Peyer's patch (tissue), 4 donors: Measurements from ENCODE around the gene COL7A1. TPM values are rescaled to one million over a fixed set of nuclear protein-coding genes. Genes with fewer than 3 reads are reported as not detected.

Experiments
- DNase-seq, 3 donors: peaks; one replicate each; pipeline ENCODE4 v3.0.0-alpha.2; 2017 to 2019
- H3K27ac ChIP-seq, 4 donors: fragments of 200-600 bp; sonication (generic); one replicate each; pipeline ENCODE4 v1.5.1; 2016 to 2019
- H3K27me3 ChIP-seq, 2 donors: fragments of 200-600 bp; sonication (generic); one replicate each; pipeline ENCODE4 v1.5.1; 2019
- H3K36me3 ChIP-seq, 3 donors: fragments of 200-600 bp; sonication (generic); one replicate each; pipeline ENCODE4 v1.5.1; 2016 to 2019
- H3K4me1 ChIP-seq, 4 donors: fragments of 200-600 bp; sonication (generic); one replicate each; pipeline ENCODE4 v1.5.1; 2016 to 2019
- H3K4me3 ChIP-seq, 4 donors: fragments of 200-600 bp; sonication (generic); 1 replicate in 3 of 4; 2 replicates in 1 of 4; pipeline ENCODE4 v1.5.1; 2016 to 2019; ENCODE audit warnings: mild to moderate bottlenecking in 1 of 4
- H3K9me3 ChIP-seq, 4 donors: fragments of 200-600 bp; sonication (generic); one replicate each; pipeline ENCODE4 v1.5.1; 2016 to 2019; ENCODE audit warnings: mild to moderate bottlenecking in 1 of 4
- POLR2A ChIP-seq, 2 donors: fragments of 450-650 bp; IDR thresholded peaks; one replicate each; pipeline ENCODE4 v1.5.1; 2017; ENCODE audit warnings: antibody characterized with exemption in 2 of 2, mild to moderate bottlenecking in 2 of 2, moderate library complexity in 2 of 2
- total RNA-seq, 4 donors: library from RNA; depleted of rRNA; stranded (reverse); fragments of >200 nt; gene quantifications; one replicate each; pipeline ENCODE4 v1.1.0, GENCODE V29; 2016
- TF ChIP-seq, protein P1 (sequence below), 6 experiments: fragments of 450-650 bp in 4 of 6; fragments of 200-600 bp in 2 of 6; sonication (generic) in 1 of 6; IDR thresholded peaks; one replicate each; pipeline ENCODE4 v1.5.1; 2017 to 2019; ENCODE audit warnings: antibody characterized with exemption in 6 of 6, mild to moderate bottlenecking in 3 of 6, moderate library complexity in 1 of 6

Gene COL7A1
- total RNA-seq, 4 donors from 2014 or later = 7.5 to 101 (median 21.7) TPM

- H3K4me1 ChIP-seq = no peaks in the 10 kb centered on the region
- no peak for DNase-seq
- no peaks in the 10 kb centered on the region for H3K36me3 ChIP-seq
- no peaks in the 10 kb centered on the region for H3K9me3 ChIP-seq
- H3K27me3 ChIP-seq = no peaks in the 10 kb centered on the region
- TF ChIP-seq, protein P1, sequence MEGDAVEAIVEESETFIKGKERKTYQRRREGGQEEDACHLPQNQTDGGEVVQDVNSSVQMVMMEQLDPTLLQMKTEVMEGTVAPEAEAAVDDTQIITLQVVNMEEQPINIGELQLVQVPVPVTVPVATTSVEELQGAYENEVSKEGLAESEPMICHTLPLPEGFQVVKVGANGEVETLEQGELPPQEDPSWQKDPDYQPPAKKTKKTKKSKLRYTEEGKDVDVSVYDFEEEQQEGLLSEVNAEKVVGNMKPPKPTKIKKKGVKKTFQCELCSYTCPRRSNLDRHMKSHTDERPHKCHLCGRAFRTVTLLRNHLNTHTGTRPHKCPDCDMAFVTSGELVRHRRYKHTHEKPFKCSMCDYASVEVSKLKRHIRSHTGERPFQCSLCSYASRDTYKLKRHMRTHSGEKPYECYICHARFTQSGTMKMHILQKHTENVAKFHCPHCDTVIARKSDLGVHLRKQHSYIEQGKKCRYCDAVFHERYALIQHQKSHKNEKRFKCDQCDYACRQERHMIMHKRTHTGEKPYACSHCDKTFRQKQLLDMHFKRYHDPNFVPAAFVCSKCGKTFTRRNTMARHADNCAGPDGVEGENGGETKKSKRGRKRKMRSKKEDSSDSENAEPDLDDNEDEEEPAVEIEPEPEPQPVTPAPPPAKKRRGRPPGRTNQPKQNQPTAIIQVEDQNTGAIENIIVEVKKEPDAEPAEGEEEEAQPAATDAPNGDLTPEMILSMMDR (IDR thresholded peaks at IDR 0.05) = no peak
- no peak for TF ChIP-seq POLR2A (IDR thresholded peaks at IDR 0.05)
- no peak overlapping the region for H3K27ac ChIP-seq
- no peak overlapping the region for H3K4me3 ChIP-seq
Observed at GRCh38 chr3:48567090-48567489, 28.0 kb downstream of the COL7A1 start.

GRCh38 chr3:48566401-48566760, 28.7 kb downstream of the COL7A1 start:
- Histone ChIP-seq H3K27ac (no peak overlapping the region), H3K4me3 (no peak overlapping the region), H3K36me3 (no peaks in the 10 kb centered on the region), H3K27me3 (no peaks in the 10 kb centered on the region), H3K4me1 (no peaks in the 10 kb centered on the region), H3K9me3 (no peaks in the 10 kb centered on the region)
- TF ChIP-seq, protein P1 (IDR thresholded peaks at IDR 0.05) = no peak
- no peak for TF ChIP-seq POLR2A (IDR thresholded peaks at IDR 0.05)
- no peak for DNase-seq

DNA sequence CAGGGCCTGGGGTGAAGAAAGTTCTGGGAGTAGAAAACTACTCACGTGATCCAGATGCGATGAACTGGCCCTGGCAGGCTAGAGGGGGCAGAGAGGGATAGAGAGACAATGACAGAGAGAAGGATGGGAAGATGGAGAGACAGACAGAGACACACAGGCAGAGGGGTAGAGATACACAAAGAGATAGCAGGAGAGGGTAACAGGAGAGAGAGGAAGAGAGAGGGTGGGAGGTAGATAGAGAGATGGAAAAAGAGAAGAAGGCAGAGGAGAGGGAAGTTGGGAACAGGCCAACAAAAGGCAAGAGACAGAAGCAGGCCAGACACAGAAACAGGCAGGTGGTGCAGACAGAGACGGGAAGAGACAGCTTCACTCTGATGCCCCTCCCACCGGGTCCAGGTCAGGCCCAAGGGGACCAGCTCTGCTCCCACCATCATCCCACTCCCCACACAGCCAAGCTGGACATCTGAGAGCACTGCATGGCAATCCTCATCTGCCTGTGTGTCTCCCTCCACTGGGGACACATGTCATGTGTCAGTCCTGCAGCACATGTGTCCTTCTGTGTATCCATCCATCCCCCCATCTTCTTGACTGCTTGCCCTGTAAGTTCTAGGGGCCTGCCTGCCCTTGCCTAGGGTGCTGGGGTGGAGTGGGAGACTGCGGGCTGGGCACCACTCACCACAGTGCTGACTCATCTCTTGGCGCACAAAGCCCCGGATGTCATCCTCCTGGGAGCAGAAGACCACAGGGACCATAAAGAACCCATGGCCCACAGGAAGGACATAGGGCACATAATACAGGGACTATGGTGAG, 29.3 kb downstream of the COL7A1 start:
- TF ChIP-seq, protein P1 (IDR thresholded peaks at IDR 0.05) = no peak
- TF ChIP-seq POLR2A (IDR thresholded peaks at IDR 0.05) = no peak
- Histone ChIP-seq H3K9me3 (no peaks in the 10 kb centered on the region), H3K27me3 (no peaks in the 10 kb centered on the region), H3K27ac (no peak overlapping the region), H3K4me3 (no peak overlapping the region), H3K36me3 (no peaks in the 10 kb centered on the region), H3K4me1 (peaks cover 0 to 4% (median 2%) of the 10 kb centered on the region in 4 donors)
- DNase-seq = no peak

DNA sequence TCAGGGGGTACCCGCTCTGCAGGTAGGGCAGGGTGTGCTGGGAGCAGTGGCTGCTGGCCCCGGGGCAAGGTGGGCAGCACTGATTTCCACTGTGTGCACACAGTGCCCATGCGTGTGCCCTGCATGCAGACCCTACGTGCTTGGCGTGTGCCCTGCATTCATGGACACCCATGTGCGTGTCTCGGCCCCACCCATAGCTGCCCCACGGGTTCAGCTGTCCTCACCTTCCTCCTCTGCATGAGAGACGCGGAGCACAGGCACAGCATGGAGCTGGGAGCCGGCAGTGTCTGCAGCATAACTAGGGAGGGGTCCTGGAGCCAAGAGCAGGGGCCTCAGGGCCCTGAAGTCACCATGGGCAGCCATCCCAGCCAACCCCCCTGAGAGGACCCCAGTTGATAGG, 29.9 kb downstream of the COL7A1 start:
- no peak for DNase-seq
- H3K4me1 ChIP-seq = peaks cover 0 to 10% (median 2%) of the 10 kb centered on the region in 4 donors
- H3K27ac ChIP-seq = no peak overlapping the region
- no peaks in the 10 kb centered on the region for H3K9me3 ChIP-seq
- H3K36me3 ChIP-seq = no peaks in the 10 kb centered on the region
- TF ChIP-seq, protein P1 (IDR thresholded peaks at IDR 0.05) = no peak
- no peak for TF ChIP-seq POLR2A (IDR thresholded peaks at IDR 0.05)
- H3K4me3 ChIP-seq = no peak overlapping the region
- H3K27me3 ChIP-seq = no peaks in the 10 kb centered on the region

DNA sequence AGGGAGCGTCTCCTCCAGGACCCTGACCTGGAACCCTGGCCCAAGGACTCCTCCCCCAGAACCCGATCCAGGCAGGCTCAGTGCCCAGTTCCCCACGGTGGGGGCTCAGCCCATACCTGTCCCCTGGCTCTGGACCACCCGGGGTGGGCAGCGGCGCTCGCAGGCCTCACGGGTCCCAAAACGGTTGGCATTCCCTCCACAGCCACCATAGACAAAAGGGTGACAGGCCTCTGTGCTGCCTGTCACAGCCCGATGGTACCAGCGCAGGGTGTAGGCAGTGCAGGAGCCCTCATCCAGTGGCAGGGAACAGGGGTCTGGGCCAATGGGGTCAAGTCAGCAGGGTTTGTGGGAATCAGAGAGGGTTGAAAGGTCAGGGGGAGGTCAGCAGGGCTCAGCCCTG, 30.5 kb downstream of the COL7A1 start:
- H3K36me3 ChIP-seq = no peaks in the 10 kb centered on the region
- TF ChIP-seq POLR2A (IDR thresholded peaks at IDR 0.05) = no peak
- TF ChIP-seq, protein P1 (IDR thresholded peaks at IDR 0.05) = no peak
- no peaks in the 10 kb centered on the region for H3K27me3 ChIP-seq
- no peak for DNase-seq
- H3K9me3 ChIP-seq = no peaks in the 10 kb centered on the region
- no peak overlapping the region for H3K4me3 ChIP-seq
- no peak overlapping the region for H3K27ac ChIP-seq
- H3K4me1 ChIP-seq = peaks cover 0 to 14% (median 2%) of the 10 kb centered on the region in 4 donors
